Stomach smooth muscle (tissue), 2 donors: ENCODE data around the gene FGFR3.

ENCODE experiments used
- H3K27ac ChIP-seq: one replicate; pipeline ENCODE4 v1.7.0; 2013; ENCODE audit warnings: mild to moderate bottlenecking, low read length, inconsistent platforms
- H3K27me3 ChIP-seq, 2 donors: one replicate each; pipeline ENCODE4 v1.7.0; 2013; ENCODE audit warnings: low read length in 2 of 2; ENCODE audit not compliant: insufficient read depth in 2 of 2, control insufficient read depth in 1 of 2
- H3K36me3 ChIP-seq, 2 donors: one replicate each; pipeline ENCODE4 v1.7.0; 2013; ENCODE audit warnings: low read length in 2 of 2; ENCODE audit not compliant: control insufficient read depth in 2 of 2, insufficient read depth in 2 of 2
- H3K4me1 ChIP-seq: one replicate; pipeline ENCODE4 v1.7.0; 2013; ENCODE audit warnings: low read length; ENCODE audit not compliant: control insufficient read depth, insufficient read depth
- H3K4me3 ChIP-seq, 2 donors: one replicate each; pipeline ENCODE4 v1.7.0; 2013; ENCODE audit warnings: low read length in 2 of 2
- H3K9ac ChIP-seq, 2 donors: one replicate each; pipeline ENCODE4 v1.7.0; 2013; ENCODE audit warnings: low read length in 2 of 2, mild to moderate bottlenecking in 1 of 2
- H3K9me3 ChIP-seq, 2 donors: one replicate each; pipeline ENCODE4 v1.7.0; 2013; ENCODE audit warnings: low read length in 2 of 2; ENCODE audit not compliant: control insufficient read depth in 2 of 2
- donor health status: healthy.
- donor health status: Pancreatic carcinoma.

FGFR3 gene

GRCh38 chr4:1857931-1858330, 64.8 kb downstream of the FGFR3 start:
- Histone ChIP-seq H3K27ac (no peak overlapping the region), H3K27me3 (peaks cover 5 to 7% of the 10 kb centered on the region in 2 donors), H3K9ac (peak overlapping the region in 1 of 2 donors; percentile 22), H3K9me3 (no peaks in the 10 kb centered on the region), H3K4me1 (peaks cover 21% of the 10 kb centered on the region), H3K36me3 (peaks cover 0 to 3% of the 10 kb centered on the region in 2 donors), H3K4me3 (no peak overlapping the region)
